ENCODE results near the gene PLD1. TPM values are rescaled to one million over a fixed set of nuclear protein-coding genes. Genes with fewer than 3 reads are reported as not detected.

The PLD1 gene
- total RNA-seq, 4 donors from 2014 or later, result 49.0 to 66.0 (median 55.1) TPM

GRCh38 chr3:171556148-171556547, 254.1 kb downstream of the PLD1 start:
- DNase-seq (ENCODE audit: low spot score in 2 of 2), result no peak
- Histone ChIP-seq H3K27ac (no peak overlapping the region), H3K27me3 (no peaks in the 10 kb centered on the region), H3K4me3 (no peak overlapping the region), H3K36me3 (no peaks in the 10 kb centered on the region), H3K9me3 (no peaks in the 10 kb centered on the region), H3K4me1 (no peaks in the 10 kb centered on the region)
- 48% methylated on average over 5 of the region's 5 CpGs for WGBS
- TF ChIP-seq POLR2A (IDR thresholded peaks at IDR 0.05), result no peak
- TF ChIP-seq EP300 (IDR thresholded peaks at IDR 0.05), result no peak

GRCh38 chr3:171553086-171553485, 257.2 kb downstream of the PLD1 start:
- Histone ChIP-seq H3K9me3 (no peaks in the 10 kb centered on the region), H3K27ac (no peak overlapping the region), H3K4me1 (no peaks in the 10 kb centered on the region), H3K27me3 (no peaks in the 10 kb centered on the region), H3K36me3 (no peaks in the 10 kb centered on the region), H3K4me3 (no peak overlapping the region)
- WGBS, result 86% methylated on average over 2 of the region's 2 CpGs
- no peak for DNase-seq (ENCODE audit: low spot score in 2 of 2)
- TF ChIP-seq EP300 (IDR thresholded peaks at IDR 0.05) (no peak), POLR2A (IDR thresholded peaks at IDR 0.05) (no peak), POLR2AphosphoS5 (IDR thresholded peaks at IDR 0.05) (no peak), CTCF (IDR thresholded peaks at IDR 0.05) (no peak)

- Histone ChIP-seq H3K27me3 (no peaks in the 10 kb centered on the region), H3K4me1 (no peaks in the 10 kb centered on the region), H3K27ac (no peak overlapping the region), H3K4me3 (no peak overlapping the region), H3K36me3 (no peaks in the 10 kb centered on the region), H3K9me3 (no peaks in the 10 kb centered on the region)
- no peak for TF ChIP-seq POLR2A (IDR thresholded peaks at IDR 0.05)
- no peak for TF ChIP-seq CTCF (IDR thresholded peaks at IDR 0.05)
- no peak for TF ChIP-seq EP300 (IDR thresholded peaks at IDR 0.05)
- TF ChIP-seq POLR2AphosphoS5 (IDR thresholded peaks at IDR 0.05), result no peak
- DNase-seq (ENCODE audit: low spot score in 2 of 2), result no peak
- WGBS, result 91% methylated on average over 1 of the region's 1 CpG
Measured at GRCh38 chr3:171552531-171552930, 257.8 kb downstream of the PLD1 start.

- no peaks in the 10 kb centered on the region for H3K4me1 ChIP-seq
- no peak overlapping the region for H3K27ac ChIP-seq
- no peak for DNase-seq (ENCODE audit: low spot score in 2 of 2)
- no peak overlapping the region for H3K4me3 ChIP-seq
- H3K27me3 ChIP-seq, result no peaks in the 10 kb centered on the region
- no peak for TF ChIP-seq POLR2A (IDR thresholded peaks at IDR 0.05)
- no peak for TF ChIP-seq CTCF (IDR thresholded peaks at IDR 0.05)
- TF ChIP-seq POLR2AphosphoS5 (IDR thresholded peaks at IDR 0.05), result no peak
- TF ChIP-seq EP300 (IDR thresholded peaks at IDR 0.05), result no peak
- no peaks in the 10 kb centered on the region for H3K36me3 ChIP-seq
- WGBS, result 62% methylated on average over 1 of the region's 1 CpG
- no peaks in the 10 kb centered on the region for H3K9me3 ChIP-seq
Measured at GRCh38 chr3:171551296-171551695, 259.0 kb downstream of the PLD1 start.

Other genes starting within 250 kb of the PLD1 start
- gene TMEM212, start 32.9 kb upstream of the PLD1 start, total RNA-seq, result not detected
- 10 to 100 TPM; 23.9 to 61.9 (median 37.0) TPM for gene FNDC3B, start 229.1 kb upstream of the PLD1 start, total RNA-seq